ENCODE results near the gene LRRC8D.
"Not testable (repeated sequence)": the region's sequence is repeated elsewhere in the genome, so short reads cannot be mapped to it uniquely, and the experiment has no call there.

LRRC8D gene

DNA sequence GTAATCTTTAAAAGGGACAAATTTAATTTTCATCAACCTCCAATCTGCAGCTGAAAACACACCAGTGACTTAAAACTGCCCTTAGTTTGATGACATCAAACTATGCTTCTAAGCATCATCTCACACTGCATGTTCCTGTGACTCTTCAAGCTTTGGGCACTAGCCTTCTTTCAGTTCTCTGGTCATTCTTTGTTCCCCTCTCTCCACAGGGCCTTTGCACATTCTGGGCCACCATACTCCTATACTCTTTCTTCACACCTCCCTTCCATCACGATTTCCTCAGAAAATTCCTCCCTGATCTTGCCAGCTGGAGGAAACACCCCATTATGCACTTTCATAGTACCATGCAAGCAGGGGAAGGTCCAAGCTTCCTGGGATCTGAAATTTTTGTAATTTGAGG lies 96.5 kb downstream of the LRRC8D start:
- DNase-seq, result no peak

GRCh38 chr1:89918127-89918793 lies 97.4 kb downstream of the LRRC8D start:
- DNase-seq, result no peak

DNA sequence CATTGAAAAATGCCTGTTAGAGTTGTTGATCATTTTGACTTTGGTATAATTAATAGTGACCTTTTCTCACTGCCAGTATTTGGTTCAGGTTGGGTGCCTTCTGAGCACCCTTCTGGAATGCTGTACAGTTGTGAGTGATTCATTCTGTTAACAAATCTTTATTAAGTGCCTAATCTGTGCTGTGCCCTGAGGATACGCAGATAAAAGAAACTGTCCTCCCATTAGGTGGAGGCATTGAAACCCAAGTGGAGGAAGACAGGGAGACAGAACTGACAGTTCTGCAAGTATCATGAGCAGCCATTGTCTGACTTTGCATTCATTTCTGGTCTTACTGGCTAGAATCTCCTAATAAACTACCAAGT lies 97.9 kb downstream of the LRRC8D start:
- no peak for DNase-seq

- no peak for DNase-seq
These were observed 98.3 kb downstream of the LRRC8D start for GRCh38 chr1:89919174-89919573.

DNA sequence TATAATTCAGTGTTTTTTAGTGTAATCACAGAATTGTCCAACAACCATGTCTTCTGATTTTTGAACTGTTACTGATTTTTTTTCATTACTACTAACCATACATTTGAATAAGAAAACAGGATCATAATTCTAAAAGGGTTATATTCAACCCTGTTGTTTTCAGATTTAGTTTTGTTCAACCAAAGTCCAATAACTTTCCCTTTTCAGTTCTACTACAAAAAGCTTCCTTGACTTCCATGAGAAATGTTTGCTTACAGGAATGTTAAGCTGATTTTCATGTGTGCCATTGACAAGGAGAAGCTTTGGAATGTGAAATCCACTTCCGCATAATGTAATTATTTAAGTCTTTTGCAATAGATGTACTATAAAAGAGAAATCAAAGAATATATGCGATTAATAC lies 102.1 kb downstream of the LRRC8D start:
- no peak for DNase-seq

- no peak for DNase-seq
These were observed 102.7 kb downstream of the LRRC8D start for GRCh38 chr1:89923517-89923916.

DNA sequence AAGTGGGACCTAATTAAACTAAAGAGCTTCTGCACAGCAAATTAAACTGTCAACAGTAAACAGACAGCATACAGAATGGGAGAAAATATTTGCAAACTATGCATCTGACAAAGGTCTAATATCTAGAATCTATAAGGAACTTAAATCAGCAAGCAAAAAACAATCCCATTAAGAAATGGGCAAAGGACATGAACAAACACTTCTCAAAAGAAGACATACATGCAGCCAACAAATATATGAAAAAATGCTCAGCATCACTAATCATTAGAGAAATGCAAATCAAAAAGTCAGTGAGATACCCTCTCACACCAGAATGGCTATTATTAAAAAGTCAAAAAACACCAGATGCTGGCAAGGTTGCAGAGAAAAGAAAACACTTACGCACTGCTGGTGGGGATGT lies 103.2 kb downstream of the LRRC8D start:
- DNase-seq, result not testable (repeated sequence)

GRCh38 chr1:89927049-89927448 lies 106.2 kb downstream of the LRRC8D start:
- no peak for DNase-seq

DNA sequence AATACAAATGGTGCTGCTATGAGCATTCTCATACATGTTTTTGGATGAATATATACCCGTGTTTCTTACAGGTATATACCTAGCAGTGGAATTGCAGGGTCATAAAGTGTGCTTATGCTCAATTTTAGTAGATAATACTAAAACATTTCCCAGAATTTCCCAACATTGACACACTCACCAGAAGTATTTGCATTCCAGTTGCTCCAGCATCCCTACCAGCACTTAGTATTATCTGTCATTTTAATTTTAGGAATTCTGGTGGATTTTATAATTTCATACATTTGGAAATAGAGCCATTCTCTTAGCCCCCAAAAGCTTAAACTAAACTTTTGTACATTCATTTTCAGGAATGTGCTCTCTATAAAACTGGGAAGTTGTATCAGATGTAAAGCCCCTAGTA lies 106.6 kb downstream of the LRRC8D start:
- DNase-seq, result no peak

DNA sequence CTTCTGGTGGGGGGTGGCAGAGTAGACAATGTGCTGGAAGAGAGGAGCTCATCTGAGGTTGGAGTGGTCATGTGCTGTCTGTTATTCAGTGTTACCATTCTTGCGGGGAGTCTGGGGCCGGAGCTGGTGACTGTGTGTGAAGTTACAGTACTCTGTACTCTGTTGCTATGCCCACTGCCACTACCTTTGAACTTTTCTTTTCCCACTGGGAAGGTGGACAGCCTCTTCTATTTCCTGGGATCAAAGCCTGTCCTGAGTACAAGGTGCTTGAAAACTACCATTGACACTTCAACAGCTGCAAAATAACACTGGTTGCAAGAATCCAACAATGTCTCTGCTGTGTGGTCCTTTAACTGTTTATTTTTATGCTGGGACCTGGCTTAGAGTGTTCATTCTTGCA lies 107.7 kb downstream of the LRRC8D start:
- DNase-seq, result no peak

- peak; percentile 34 for DNase-seq
These were observed 108.7 kb downstream of the LRRC8D start for GRCh38 chr1:89929467-89930063.

GRCh38 chr1:89930579-89930978 lies 109.7 kb downstream of the LRRC8D start:
- DNase-seq, result no peak

DNA sequence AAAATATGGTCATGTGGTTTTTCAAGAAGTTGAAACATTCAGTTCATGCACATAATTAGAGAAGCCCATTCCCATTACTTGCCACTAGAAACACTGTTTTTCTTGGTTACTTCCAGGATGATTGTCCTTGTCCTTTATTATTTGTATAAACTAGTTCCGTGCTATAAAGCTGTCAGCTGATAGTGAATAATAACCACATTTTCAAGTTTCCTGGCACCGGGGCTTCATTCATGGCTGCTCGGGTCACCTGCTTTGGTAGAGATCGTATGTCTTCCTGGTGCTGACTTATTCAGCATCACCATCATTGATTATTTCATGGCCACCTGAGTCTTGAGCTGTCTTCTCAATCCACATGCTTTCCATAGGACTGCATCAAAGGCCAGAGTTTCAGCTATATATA lies 111.1 kb downstream of the LRRC8D start:
- no peak for DNase-seq

- DNase-seq, result no peak
These were observed 111.9 kb downstream of the LRRC8D start for GRCh38 chr1:89932598-89933364.

- DNase-seq, result no peak
These were observed 113.6 kb downstream of the LRRC8D start for GRCh38 chr1:89934461-89934860.

- no peak for DNase-seq
These were observed 114.4 kb downstream of the LRRC8D start for GRCh38 chr1:89935235-89935634.

DNA sequence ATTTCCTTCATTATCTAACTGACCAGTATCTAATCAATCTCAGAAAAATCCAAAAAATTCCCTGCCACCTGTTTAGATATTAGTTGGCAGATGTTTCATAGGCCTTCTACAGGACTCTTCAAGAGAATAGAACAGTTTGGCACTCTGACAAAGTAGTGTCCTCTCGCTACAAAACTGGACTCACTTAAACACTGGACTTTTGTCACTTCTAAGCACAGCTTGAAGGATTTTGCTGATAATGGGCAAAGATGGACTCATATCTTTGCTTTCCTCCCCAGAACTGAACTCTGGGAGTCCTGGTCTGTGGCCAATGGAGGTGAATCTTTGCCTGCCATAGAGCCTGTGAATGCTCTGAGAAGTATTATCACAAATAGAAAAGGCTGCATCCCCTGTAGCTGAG lies 115.9 kb downstream of the LRRC8D start:
- DNase-seq, result no peak

GRCh38 chr1:89938171-89939055 lies 117.6 kb downstream of the LRRC8D start:
- DNase-seq, result peak; percentile 24

DNA sequence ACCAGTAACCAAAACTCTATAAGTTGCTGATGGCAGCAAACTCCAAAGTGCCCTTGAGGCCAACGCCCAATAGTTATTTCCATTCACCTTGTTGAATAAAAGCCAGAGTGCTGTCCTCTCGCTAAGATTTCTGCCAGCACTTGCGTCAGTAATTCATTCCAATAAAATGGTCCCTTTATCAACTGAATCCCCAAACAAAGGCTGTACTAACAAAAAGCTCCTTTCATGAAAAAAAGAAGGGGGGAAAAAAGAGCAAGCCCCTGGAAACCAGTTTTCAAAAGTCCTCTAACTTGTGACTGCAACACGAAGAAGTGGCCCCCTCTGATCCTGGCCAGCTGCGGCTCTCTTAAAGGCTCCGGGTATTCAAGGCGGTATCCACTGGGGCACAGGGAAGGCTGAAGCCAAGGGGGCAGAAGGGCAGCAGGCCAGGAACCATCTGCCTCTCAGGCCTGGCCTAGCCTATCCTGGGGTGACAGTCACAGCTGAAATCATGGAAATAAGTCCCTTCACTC lies 118.3 kb downstream of the LRRC8D start:
- no peak for DNase-seq

- no peak for DNase-seq
These were observed 119.0 kb downstream of the LRRC8D start for GRCh38 chr1:89939693-89940438.

DNA sequence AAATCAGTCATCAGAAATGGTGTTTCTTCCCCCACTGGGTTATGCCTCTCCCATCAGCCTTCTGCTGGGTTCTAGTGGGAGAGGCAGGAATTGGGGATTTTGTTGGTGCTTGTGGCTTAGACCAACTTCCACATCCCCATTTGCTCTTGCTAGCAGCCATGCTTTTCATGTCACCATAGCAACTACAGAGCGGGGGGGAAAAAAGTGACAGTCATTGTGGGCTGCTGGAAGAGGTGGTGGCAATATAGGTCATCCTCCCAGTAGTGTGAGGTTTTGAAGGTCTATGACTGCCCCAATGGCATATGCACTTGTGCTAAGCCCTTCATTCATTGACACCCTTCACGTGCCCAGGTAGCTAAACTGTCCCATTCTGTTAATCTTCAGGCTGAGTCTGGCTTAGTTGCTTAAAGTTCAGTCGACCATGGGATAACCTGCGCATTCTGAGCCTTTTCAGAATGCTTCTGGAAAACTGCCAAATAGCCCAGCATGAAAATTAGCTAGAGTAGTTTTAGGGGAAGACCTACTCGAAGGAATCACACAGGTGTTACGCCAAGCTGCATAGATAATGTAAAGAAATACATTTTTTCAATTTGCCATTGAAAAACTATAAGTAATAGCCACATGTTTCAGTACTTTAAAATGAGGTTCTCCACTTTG lies 120.4 kb downstream of the LRRC8D start:
- peak; percentile 69 for DNase-seq

DNA sequence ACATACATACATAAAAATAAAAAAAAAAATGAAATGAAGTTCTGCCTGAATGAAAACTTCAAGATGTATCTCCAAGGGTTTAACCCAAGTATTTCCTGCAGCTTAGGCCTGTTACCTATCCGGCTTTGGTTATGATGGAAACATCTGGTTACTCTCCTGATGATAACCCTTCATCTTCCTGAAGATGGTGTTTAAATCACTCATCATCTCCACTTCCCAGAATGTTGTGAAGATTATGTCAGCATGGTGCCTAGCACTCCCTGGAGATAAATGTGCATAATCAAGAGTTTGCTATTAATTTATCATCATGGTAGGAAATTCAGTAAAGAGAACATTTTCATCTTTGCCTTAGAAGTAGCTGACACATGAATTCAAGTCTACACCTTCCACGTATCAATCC lies 121.2 kb downstream of the LRRC8D start:
- no peak for DNase-seq

Data from hematopoietic multipotent progenitor cell treated with erythropoietin and hydrocortisone succinate and interleukin-3 and kit ligand, for 6 days (in vitro differentiated cells).